HG03095 (cell line): ENCODE data around the gene MPPE1.
"Not testable (repeated sequence)": the region's sequence is repeated elsewhere in the genome, so short reads cannot be mapped to it uniquely, and the experiment has no call there.

Experiments used
- ATAC-seq: cut with Tn5 transposase; IDR thresholded peaks from one replicate; pipeline ENCODE4 v1.9.1; 2021; ENCODE audit warnings: moderate library complexity; ENCODE audit not compliant: unreplicated experiment

The MPPE1 gene

DNA sequence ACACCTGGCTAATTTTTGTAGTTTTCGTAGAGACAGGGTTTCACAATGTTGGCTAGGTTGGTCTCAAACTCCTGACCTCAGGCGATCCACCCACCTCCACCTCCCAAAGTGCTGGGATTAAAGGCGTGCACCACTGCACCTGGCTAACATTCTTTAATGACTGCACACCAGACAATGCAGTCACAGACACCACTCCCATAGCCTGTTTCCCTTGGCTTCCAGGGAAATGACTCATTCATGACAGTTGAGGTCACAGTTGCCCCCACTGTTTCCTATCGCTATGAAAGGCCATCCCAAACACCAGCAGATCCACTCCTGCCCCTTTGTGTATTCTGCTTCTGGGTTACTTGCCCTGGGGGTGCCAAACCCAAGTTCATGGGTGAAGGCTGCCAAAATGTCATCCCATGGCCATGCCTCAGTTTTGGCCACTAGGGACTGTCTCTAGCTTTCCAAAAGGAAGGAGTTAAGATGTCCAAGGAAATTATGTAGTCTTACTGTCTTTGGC lies 48.2 kb downstream of the MPPE1 start:
- ATAC-seq: no peak

DNA sequence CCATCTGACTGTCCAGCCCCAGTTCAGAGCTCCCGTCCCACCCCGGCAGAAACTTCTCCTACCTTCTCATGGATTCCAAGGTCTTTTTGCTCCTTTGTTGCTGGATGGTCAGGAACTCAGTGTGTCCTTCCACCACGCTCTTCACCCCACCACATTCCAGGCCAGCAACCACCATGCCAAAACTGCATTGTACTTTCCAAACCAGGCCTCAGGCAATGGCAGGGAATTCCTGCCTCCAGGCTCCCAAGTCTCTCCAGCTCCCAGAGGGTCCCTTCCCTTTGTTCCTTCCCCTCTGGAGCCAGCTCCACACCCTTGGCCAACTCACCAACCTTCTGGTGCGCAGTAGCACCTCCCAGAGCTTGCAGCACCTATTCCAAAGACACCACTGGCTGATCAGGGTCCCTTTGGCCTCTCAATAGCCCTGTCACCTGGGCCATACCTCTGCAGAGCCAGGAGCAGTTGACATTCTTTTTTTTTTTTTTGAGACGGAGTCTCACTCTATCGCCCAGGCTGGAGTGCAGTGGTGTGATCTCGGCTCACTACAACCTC lies 48.8 kb downstream of the MPPE1 start:
- no peak for ATAC-seq

DNA sequence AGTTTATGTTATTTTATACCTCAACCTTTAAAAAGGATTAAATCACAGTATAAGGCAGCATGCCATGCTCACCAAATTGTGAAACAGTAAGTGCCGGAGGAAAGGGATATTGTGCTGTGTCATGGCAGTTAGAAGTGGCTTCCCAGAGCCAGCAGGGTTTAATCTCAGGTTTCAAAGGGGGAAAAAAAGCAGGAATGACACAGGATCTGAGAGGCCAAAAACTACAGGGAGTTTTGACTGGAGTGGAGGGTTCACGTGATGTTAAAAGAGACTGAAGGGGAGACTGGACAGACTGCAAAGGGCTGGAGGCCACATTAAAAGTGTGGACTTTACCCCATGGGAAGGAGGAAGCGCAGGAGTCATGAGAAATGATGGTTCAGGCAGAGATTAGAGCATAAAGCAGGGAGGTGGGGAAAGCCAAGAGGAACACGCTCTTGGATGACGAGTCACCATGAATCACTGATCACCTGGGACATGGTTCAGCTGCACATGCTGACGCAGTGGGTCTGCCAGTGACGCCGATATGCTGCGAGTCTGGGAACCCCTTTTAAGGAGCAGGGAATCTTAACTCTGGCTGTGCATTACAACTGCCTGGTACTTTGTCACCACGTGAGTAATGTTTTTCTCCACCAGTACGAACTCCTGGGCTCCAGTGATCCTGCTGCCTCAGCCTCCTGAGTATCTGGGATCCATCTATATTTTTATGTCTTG lies 50.8 kb downstream of the MPPE1 start:
- no peak for ATAC-seq

DNA sequence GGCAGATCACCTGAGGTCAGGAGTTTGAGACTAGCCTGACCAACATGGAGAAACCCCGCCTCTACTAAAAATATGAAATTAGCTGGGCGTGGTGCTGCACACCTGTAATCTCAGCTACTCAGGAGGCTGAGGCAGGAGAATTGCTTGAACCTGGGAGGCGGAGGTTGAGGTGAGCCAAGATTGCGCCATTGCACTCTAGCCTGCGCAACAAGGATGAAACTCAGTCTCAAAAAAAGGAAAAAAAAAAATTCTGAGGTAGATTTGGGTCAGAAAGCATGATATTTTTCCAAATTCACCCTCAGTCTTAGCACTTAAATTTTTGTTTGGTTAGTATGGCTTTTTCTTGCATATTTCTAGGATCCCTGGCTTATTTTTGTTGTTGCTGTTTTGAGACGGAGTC lies 53.6 kb downstream of the MPPE1 start:
- ATAC-seq: not testable (repeated sequence)

- ATAC-seq: no peak
These were observed 56.2 kb downstream of the MPPE1 start for GRCh38 chr18:11851806-11852337.

- ATAC-seq: peak; percentile 92
These were observed 56.8 kb downstream of the MPPE1 start, which contains the start of gene CHMP1B for GRCh38 chr18:11851146-11851805. CHMP1B (plus strand) TSS chr18:11851413; CDS start chr18:11851512, 99 bp downstream.

GRCh38 chr18:11850821-11851145 lies 57.3 kb downstream of the MPPE1 start:
- peak; percentile 23 for ATAC-seq

DNA sequence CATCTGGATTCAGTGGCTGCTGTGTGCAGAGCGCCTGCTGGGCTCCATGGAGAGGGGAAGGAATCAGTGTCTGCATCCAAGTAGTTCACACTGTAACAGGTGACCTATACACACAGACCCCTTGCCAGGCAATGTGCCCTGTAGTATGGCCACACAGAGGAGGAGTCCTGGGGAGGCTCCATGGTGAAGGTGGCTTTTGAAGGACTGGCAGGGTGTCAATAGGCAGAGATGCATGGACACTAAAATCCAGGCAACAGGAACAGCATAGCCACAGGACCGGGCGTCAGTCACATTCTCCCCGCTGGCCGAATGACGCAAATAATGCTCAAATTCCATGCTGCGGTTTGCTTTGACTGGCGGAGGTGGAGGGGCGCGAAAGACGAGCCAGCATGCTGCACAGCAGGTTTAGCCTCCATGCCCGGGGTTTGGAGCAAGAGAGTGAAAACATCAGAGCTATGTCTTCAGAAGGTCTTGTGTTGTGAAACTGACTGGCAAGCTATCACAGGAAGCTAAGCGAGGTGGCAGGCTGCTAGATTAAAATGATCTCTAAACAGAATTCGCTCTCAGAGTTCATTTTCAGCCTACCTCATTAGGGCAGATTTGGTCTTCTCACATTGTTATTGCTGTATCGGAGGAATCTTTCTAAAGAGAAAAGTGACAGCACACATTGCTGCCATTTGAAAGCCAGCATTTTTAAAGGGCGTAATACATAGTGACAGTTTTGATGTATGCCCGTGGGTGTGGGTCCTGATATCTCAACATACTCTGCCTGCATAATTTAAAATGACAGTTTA lies 58.1 kb downstream of the MPPE1 start:
- no peak for ATAC-seq

DNA sequence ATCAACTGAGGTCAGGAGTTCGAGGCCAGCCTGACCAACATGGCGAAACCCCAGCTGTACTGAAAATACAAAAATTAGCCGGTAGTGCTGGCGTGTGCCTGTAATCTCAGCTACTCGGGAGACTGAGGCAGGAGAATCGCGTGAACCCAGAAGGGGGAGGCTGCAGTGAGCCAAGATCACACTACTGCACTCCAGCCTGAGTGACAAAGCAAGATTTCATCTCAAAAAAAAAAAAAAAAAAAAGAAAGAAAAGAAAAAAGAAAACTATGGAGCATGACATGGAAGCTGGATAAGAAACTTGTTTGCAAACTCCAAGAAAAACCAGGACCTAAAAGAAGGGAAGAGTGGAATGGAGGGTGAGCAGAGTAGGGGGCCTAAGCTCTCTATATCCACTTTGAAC lies 58.8 kb downstream of the MPPE1 start:
- ATAC-seq: no peak

DNA sequence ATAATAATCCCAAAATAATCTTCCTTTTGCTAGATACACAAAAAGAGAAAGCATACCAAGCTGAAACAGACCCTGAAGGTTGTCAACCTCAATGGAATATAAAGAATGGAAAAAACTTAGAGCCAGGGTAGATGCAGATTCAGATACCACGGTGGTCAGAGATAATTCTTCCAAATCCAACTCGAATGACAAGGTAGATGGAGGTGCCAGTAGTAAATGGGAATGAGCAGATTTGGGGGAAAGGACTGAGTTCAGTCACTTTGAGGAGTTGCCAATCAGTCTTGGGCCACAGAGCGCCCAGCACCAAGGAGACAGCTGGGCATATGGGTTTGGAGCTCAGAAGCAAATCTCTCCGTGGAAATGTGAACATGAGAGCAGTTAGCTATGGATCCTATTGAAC lies 60.3 kb downstream of the MPPE1 start:
- ATAC-seq: no peak

DNA sequence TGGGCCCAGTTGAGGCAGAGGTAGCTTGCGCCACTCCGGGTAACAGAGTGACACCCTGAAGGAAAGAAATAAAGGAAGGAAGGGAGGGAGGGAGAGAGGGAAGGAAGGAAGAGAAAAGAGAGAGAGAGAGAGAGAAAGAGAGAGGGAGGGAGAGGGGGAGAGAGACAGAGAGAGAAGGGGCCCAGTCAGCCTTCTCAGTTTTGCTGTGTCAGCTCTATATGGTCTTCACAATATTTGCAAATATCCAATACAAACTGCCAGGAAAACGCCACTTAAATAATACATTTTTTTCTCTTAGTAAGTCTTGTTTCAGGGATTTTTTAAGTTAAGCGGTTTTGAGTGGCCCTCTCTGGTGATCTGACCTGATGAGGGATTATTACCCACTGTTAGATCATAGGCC lies 62.5 kb downstream of the MPPE1 start:
- ATAC-seq: no peak

- ATAC-seq: no peak
These were observed 63.7 kb downstream of the MPPE1 start for GRCh38 chr18:11844436-11844835.

DNA sequence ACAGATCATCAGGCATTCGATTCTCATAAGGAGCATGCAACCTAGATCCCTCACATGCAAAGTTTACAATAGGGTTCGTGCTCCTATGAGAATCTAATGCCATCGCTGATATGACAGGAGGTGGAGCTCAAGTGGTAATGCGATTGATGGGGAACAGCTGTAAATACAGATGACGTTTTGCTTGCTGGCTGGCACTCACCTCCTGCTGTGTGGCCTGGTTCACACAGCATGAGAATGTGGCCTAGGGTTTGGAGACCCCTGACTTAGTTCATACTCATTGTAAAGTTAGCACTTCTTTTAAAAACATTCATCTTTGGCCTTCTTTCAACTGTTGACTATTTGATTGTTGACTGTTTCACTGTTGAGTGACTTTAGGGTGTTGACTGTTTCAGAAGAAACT lies 65.6 kb downstream of the MPPE1 start:
- ATAC-seq: no peak

DNA sequence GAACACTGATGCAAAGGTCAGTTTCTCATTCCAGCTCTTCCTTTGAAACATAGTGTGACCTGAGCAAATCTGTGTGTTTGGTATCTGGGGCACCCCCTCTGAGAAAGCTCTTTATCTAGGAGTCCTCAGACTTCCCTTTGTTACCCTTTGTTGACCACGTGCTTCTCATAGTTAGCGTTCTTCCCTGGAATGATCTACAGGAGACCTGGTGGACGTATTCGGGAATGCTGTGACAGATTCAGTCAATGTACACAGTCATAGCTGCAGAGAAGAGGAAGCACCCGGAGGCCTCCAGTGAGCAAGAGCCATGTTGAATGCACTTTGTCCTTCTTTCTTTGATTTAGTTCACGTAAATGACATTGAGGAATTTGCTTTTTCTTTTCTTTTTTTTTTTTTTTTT lies 67.6 kb downstream of the MPPE1 start:
- ATAC-seq: no peak

DNA sequence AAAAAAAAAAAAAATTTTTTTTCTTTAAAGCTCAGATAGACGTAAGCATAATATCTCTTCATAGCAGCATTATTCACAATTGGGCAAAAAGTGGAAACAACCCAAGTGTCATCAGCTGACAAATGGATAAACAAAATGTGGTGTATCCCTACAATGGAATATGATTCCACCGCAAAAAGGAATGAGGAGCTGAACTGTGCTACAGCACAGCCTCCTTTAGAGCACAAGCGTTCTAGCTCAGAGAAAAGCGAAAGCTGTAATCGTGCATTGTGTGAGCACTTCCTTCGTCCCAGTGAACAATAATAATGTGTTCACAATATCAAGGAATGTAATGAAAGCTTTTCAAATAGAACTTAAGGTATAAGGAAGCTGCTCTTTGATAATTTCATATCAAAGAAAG lies 68.6 kb downstream of the MPPE1 start:
- no peak for ATAC-seq

GRCh38 chr18:11834772-11835171 lies 73.3 kb downstream of the MPPE1 start:
- no peak for ATAC-seq
